ENCODE results near the gene DCTD. TPM values are rescaled to one million over a fixed set of nuclear protein-coding genes. Genes with fewer than 3 reads are reported as not detected.

DCTD gene
- total and polyA plus RNA-seq, 10 of the 15 experiments (the other 5 are each of a cell fraction or from before 2014, with no cell fraction given), result 37.8 to 137 (median 92.1) TPM

DNA sequence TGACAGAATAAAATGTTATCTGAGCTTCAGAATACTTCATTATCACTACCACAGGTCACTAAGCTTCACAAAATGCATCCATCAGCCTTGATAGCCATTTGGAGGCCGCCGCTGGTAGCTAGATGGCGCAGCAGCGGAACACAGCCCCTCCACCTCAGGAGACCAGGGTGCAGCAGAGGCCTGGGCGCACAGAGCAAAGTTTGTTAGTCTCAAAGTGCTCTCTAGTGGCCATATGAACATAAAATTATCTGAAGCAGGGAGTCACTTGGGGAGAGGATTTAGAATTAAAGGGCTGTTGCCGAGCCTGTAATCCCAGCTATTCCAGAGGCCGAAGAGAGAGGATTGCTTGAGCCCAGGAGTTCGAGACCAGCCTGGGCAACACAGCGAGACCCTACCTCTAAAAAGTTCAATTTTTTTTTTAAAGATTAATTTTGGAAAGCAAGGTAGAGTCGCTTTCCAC is 8.1 kb upstream of the DCTD start (continued):
- TF ChIP-seq ZNF592 (IDR thresholded peaks at IDR 0.05), result no peak
- TF ChIP-seq, protein P1, sequence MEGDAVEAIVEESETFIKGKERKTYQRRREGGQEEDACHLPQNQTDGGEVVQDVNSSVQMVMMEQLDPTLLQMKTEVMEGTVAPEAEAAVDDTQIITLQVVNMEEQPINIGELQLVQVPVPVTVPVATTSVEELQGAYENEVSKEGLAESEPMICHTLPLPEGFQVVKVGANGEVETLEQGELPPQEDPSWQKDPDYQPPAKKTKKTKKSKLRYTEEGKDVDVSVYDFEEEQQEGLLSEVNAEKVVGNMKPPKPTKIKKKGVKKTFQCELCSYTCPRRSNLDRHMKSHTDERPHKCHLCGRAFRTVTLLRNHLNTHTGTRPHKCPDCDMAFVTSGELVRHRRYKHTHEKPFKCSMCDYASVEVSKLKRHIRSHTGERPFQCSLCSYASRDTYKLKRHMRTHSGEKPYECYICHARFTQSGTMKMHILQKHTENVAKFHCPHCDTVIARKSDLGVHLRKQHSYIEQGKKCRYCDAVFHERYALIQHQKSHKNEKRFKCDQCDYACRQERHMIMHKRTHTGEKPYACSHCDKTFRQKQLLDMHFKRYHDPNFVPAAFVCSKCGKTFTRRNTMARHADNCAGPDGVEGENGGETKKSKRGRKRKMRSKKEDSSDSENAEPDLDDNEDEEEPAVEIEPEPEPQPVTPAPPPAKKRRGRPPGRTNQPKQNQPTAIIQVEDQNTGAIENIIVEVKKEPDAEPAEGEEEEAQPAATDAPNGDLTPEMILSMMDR (IDR thresholded peaks at IDR 0.05 in 2 of 3, conservative IDR thresholded peaks at IDR 0.05 in 1 of 3; ENCODE audit: control insufficient read depth in 2 of 3, extremely low read depth in 1 of 3, insufficient read depth in 1 of 3, low read depth in 3 of 3, low read length in 3 of 3), result peak; percentile 77 to 93 (median 88)
- no peak for TF ChIP-seq LARP7 (IDR thresholded peaks at IDR 0.05)
- no peak for TF ChIP-seq KLF5 (IDR thresholded peaks at IDR 0.05; ENCODE audit: partially characterized antibody)
- no peak for TF ChIP-seq EGR1 (IDR thresholded peaks at IDR 0.05; ENCODE audit: borderline replicate concordance in 1 of 2, low read depth in 2 of 2, low read length in 2 of 2)
- no peak for TF ChIP-seq ESRRA (IDR thresholded peaks at IDR 0.05; ENCODE audit: low read length)
- no peak for TF ChIP-seq MXI1 (IDR thresholded peaks at IDR 0.05; ENCODE audit: low read depth, low read length)
- TF ChIP-seq, protein P2, sequence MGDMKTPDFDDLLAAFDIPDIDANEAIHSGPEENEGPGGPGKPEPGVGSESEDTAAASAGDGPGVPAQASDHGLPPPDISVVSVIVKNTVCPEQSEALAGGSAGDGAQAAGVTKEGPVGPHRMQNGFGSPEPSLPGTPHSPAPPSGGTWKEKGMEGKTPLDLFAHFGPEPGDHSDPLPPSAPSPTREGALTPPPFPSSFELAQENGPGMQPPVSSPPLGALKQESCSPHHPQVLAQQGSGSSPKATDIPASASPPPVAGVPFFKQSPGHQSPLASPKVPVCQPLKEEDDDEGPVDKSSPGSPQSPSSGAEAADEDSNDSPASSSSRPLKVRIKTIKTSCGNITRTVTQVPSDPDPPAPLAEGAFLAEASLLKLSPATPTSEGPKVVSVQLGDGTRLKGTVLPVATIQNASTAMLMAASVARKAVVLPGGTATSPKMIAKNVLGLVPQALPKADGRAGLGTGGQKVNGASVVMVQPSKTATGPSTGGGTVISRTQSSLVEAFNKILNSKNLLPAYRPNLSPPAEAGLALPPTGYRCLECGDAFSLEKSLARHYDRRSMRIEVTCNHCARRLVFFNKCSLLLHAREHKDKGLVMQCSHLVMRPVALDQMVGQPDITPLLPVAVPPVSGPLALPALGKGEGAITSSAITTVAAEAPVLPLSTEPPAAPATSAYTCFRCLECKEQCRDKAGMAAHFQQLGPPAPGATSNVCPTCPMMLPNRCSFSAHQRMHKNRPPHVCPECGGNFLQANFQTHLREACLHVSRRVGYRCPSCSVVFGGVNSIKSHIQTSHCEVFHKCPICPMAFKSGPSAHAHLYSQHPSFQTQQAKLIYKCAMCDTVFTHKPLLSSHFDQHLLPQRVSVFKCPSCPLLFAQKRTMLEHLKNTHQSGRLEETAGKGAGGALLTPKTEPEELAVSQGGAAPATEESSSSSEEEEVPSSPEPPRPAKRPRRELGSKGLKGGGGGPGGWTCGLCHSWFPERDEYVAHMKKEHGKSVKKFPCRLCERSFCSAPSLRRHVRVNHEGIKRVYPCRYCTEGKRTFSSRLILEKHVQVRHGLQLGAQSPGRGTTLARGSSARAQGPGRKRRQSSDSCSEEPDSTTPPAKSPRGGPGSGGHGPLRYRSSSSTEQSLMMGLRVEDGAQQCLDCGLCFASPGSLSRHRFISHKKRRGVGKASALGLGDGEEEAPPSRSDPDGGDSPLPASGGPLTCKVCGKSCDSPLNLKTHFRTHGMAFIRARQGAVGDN (IDR thresholded peaks at IDR 0.05), result no peak
- 0 out of 2 replicates have a peak, but pooled peaks have one; percentile 61 for TF ChIP-seq RB1 (IDR thresholded peaks at IDR 0.05; ENCODE audit: borderline replicate concordance)
- TF ChIP-seq SKIL (IDR thresholded peaks at IDR 0.05; ENCODE audit: low read depth, poor library complexity, severe bottlenecking), result no peak
- TF ChIP-seq, protein P3, sequence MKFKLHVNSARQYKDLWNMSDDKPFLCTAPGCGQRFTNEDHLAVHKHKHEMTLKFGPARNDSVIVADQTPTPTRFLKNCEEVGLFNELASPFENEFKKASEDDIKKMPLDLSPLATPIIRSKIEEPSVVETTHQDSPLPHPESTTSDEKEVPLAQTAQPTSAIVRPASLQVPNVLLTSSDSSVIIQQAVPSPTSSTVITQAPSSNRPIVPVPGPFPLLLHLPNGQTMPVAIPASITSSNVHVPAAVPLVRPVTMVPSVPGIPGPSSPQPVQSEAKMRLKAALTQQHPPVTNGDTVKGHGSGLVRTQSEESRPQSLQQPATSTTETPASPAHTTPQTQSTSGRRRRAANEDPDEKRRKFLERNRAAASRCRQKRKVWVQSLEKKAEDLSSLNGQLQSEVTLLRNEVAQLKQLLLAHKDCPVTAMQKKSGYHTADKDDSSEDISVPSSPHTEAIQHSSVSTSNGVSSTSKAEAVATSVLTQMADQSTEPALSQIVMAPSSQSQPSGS (IDR thresholded peaks at IDR 0.05; ENCODE audit: low read length), result no peak
- TF ChIP-seq SREBF1 (IDR thresholded peaks at IDR 0.05; ENCODE audit: low read length), result no peak
- no peak for TF ChIP-seq RBBP5 (conservative IDR thresholded peaks at IDR 0.05)
- 0 out of 2 replicates have a peak, but pooled peaks have one; percentile 25 for TF ChIP-seq IRF3 (IDR thresholded peaks at IDR 0.05)
